ENCODE results near the gene CILP. TPM values are rescaled to one million over a fixed set of nuclear protein-coding genes. Genes with fewer than 3 reads are reported as not detected.

The CILP gene
- total and polyA plus RNA-seq, 2 experiments from 2014 or later: 0.03 TPM; not detected in 1

- TF ChIP-seq ZNF462 (CRISPR knock-in tag; IDR thresholded peaks at IDR 0.05): no peak
These were observed 10.4 kb upstream of the CILP start (continued) for GRCh38 chr15:65221697-65222096.

DNA sequence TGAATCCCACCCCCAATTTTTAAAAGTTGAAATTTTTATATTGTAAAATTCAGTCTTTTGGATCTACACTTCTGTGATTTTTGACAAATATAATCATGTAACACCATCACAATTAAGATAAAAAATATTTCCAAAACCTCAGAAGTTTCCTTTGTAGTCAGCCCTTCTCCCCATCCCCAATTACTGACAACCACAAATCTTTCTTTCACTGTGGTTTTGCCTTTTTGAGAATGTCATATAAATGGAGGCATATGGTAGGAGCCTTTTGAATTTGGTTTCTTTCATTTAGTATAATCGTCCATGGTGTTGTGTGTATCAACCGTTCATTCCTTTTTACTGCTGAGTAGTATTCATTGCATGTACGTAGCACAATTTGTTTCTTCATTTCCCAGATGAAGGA lies 7.9 kb upstream of the CILP start:
- Histone ChIP-seq H2AFZ (no peak overlapping the region), H3K4me2 (no peak overlapping the region)
- H3K27ac Mint-ChIP-seq: no peak overlapping the region
- TF ChIP-seq POLR2AphosphoS5 (IDR thresholded peaks at IDR 0.05; ENCODE audit: low read depth) (no peak), NANOG (IDR thresholded peaks at IDR 0.05; ENCODE audit: borderline replicate concordance) (no peak), STAT1 (IDR thresholded peaks at IDR 0.05; ENCODE audit: unreplicated experiment) (no peak), ZNF114 (CRISPR knock-in tag; IDR thresholded peaks at IDR 0.05) (no peak), EZH2 (IDR thresholded peaks at IDR 0.05; ENCODE audit: low read depth, unreplicated experiment) (no peak), ETS1 (IDR thresholded peaks at IDR 0.05) (no peak), JUNB (IDR thresholded peaks at IDR 0.05; ENCODE audit: unreplicated experiment) (no peak), CREB1 (CRISPR knock-in tag; IDR thresholded peaks at IDR 0.05; ENCODE audit: low read depth) (no peak)
- TF ChIP-seq, protein P1, sequence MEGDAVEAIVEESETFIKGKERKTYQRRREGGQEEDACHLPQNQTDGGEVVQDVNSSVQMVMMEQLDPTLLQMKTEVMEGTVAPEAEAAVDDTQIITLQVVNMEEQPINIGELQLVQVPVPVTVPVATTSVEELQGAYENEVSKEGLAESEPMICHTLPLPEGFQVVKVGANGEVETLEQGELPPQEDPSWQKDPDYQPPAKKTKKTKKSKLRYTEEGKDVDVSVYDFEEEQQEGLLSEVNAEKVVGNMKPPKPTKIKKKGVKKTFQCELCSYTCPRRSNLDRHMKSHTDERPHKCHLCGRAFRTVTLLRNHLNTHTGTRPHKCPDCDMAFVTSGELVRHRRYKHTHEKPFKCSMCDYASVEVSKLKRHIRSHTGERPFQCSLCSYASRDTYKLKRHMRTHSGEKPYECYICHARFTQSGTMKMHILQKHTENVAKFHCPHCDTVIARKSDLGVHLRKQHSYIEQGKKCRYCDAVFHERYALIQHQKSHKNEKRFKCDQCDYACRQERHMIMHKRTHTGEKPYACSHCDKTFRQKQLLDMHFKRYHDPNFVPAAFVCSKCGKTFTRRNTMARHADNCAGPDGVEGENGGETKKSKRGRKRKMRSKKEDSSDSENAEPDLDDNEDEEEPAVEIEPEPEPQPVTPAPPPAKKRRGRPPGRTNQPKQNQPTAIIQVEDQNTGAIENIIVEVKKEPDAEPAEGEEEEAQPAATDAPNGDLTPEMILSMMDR (conservative IDR thresholded peaks at IDR 0.05; ENCODE audit: low read depth in 2 of 2): no peak

More for the DNA sequence above, 7.9 kb upstream of the CILP start:
- H3K9me2 ChIP-seq (ENCODE audit: insufficient read depth): peaks cover 5% of the 10 kb centered on the region; the same call in 1 of the 2 replicates
- ATAC-seq (no peak), DNase-seq (ENCODE audit: low spot score) (no peak)
- H3K4me3 ChIP-seq: no peak overlapping the region
- H3K79me2 ChIP-seq (replicated peaks; ENCODE audit: insufficient read depth): no peaks in the 10 kb centered on the region
- no peak overlapping the region for H3K27ac ChIP-seq (ENCODE audit: low read depth)
- H3K27me3 ChIP-seq (ENCODE audit: insufficient read depth): no peaks in the 10 kb centered on the region
- Mint-ChIP-seq H3K27me3 (ENCODE audit: insufficient read depth, low read depth, poor library complexity) (peaks cover 1% of the 10 kb centered on the region), H3K9me3 (no peaks in the 10 kb centered on the region), H3K4me1 (no peaks in the 10 kb centered on the region), H3K36me3 (ENCODE audit: low read depth) (no peaks in the 10 kb centered on the region; the same call in 2 of the 3 replicates), H3K4me3 (no peak overlapping the region)
- no peaks in the 10 kb centered on the region for H3K4me1 ChIP-seq (ENCODE audit: insufficient read depth)
- no peaks in the 10 kb centered on the region for H3K36me3 ChIP-seq (ENCODE audit: insufficient read depth)
- H3F3A ChIP-seq (replicated peaks; ENCODE audit: low read depth): no peaks in the 10 kb centered on the region
- no peaks in the 10 kb centered on the region for H4K20me1 ChIP-seq (replicated peaks; ENCODE audit: insufficient read depth)
